HL-60/S4 (cell line): Measurements from ENCODE around the gene CFDP1.
"Not testable (repeated sequence)": the region's sequence is repeated elsewhere in the genome, so short reads cannot be mapped to it uniquely, and the experiment has no call there.

Experiments used
- in situ Hi-C: fragments of 300-500 bp; cut with MboI; formaldehyde crosslinking; loops from 2 replicates; pipeline ENCODE4 v1.14.3; 2022; ENCODE audit warnings: low sequenced_read_pairs

CFDP1 gene

DNA sequence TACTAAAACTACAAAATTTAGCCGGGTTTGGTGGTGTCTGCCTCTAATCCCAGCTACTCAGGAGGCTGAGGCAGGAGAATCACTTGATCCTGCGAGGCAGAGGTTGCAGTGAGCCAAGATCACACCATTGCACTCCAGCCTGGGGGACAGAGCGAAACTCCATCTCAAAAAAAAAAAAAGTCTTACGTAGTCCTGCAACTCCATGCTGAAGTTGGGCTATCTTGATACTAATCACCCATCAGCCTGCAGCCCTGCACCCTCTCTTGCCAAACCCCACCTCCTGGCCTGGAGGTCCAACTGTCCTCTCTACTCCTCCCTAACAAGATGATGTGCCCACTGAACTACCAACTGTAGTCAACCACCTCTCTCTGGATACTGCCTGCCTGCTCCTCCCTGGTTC, 26.4 kb upstream of the CFDP1 start:
- in situ Hi-C loops, result no loop called here

DNA sequence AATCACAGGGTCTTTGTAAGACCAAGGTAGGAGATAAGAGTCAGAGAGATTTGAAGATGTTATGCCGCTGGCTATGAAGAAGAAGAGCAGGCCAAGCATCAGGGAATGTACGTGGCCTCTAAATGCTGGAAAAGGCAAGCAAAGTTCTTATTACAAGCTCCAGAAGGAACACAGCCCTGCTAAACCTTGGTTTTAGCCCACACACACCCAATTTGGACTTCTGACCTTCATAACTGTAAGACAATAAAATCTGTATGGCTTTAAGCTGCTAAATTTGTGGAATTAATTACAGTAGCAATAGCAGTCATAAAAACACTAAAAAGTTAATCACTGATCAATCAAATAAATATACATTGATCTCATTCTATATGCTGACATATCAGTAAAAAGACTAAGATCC, 25.1 kb upstream of the CFDP1 start:
- in situ Hi-C loops, result no loop called here

DNA sequence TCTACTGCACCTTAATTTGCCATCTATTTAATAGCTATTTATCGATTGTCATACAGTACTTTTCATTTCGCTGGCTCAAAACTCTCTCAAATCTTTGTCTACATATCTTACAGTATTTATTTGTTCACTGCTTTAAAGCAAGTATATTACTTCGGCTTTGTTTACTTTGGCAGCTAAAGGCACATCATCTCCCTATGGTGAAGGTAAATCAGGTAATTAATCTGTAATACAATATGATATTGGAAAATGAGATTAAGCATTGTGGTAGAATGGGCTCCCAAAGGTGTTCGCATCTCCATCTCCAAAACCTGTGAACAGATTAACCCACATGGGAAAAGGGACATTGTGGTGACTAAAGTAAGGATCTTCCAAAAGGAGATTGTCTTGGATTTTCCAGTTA, 24.7 kb upstream of the CFDP1 start:
- in situ Hi-C loops, result no loop called here

DNA sequence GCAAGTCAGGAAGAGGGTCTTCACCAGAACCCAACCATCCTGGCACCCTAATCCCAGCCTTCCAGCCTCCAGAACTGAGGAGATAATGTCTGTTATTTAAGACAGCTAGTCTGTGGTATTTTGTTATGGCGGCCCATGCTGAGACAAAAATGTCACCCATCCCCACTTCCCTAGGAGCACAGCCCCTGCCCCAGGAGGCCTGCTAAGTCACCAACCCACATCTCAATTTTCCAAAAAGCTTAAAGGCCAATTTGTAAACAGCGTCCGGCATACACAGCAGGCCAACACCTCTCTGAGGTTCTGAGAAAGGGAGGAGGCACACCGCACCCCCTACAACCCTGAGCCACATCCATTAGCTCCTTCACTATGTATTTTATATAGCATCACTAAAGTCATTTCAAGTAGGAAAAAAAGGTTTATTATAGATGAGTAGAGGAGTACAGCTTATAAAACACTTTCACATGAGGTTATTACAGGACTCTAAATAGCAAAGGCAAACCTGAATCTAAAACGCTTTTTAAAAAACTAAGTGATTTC, 24.2 kb upstream of the CFDP1 start:
- in situ Hi-C loops, result no loop called here

DNA sequence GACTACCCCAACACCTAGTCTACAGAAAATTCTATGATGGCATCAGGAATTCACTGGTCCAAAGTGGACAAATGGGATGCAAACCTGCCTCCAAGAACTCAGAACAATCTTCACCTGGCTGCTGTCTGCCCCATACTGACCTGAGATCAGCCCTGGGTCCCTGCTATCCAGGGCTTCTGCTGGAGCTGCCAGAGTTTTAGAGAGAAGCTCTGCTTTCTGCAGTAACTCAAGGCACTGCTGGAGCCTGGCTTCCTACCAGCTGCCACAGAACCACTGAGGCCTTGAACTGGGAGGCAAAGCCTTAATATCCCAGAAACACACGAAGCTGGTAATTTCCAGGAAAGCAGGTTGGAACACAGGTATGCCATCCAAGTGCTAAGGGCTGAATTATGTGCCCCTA, 23.7 kb upstream of the CFDP1 start:
- in situ Hi-C loops, result no loop called here

DNA sequence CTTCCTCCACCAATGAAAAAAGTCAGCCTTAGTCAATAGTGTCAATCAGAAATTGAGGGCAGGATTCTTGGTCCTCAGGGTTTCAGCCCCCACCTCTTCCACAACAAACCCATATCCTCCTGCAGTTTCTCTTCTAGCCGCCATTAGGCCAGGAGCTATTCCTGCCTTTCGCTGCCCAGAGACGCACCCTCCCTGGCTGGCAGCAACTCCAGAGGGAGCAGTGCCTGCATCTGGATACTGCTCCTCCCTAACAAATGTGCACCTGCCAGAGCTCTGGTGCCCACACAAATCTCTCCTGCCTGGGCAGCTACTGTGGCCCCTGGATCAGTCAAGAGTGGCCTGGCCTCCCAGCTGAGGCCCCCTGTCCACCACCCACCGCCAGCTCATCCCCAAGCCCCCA, 23.2 kb upstream of the CFDP1 start:
- in situ Hi-C loops, result not testable (repeated sequence)

DNA sequence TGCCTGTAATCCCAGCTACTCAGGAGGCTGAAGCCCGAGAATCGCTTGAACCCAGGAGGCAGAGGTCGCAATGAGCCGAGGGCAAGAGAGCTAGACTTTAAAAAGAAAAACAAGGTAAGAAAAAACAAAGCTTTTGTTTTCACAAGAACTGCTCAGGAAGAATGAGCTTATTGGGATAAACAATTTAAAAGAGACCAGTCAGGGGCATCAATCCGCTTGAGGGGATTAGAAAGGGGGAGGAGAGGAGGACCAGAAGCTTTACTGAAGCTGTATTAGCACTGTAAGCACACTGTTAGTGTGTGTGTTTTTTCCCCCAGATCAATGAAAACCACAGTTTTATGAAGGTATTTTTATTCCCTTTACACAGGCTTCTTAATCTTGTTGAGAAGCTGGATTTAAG, 22.4 kb upstream of the CFDP1 start:
- in situ Hi-C loops, result no loop called here

DNA sequence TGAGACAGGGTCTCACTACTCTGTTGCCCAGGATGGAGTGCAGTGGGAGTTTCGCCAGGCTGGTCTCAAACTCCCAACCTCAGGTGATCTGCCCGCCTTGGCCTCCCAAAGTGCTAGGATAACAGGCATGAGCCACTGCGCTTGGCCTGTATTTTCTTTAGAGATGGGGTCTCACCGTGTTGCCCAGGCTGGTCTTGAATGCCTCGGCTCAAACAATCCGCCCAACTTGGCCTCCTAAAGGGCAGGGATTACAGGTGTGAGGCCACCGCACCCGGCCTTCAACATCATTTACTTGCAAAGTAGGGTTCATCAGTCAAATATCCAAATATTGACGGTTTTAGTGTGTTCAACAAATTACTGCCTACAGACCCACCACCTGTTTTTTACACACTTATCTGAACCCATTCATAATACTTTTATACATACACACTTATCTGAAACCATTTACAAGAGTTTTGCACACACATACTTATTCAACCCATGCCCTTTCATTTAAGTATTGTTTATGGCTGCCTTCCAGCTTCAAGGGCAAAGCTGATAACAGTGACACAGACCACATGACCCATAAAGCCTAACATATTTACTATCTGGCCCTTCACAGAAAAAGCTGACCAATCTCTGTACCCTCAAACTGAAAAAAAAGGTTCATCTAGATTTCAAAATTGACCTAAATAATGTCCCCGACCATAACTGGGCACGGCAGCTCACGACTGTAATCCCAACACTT, 19.3 kb upstream of the CFDP1 start:
- in situ Hi-C loops, result no loop called here

DNA sequence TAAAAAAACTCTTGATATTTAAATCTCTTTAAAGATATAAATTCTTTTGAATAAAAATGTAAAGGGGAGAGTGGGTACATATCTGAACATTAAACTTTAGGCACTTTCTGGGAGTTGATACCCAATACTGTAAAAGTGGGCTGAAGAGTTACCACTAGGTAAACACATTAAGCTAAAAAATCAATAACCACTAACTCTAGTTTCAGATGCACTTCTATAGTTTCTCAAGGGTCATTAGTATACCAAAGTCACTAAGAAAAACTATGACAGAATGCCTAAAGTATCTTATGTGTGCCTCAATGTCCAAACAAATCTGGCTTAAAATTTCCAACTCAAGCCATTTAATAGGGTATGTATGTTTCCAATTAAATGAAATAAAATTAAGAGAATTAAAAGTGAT, 13.1 kb upstream of the CFDP1 start:
- in situ Hi-C loops, result no loop called here

DNA sequence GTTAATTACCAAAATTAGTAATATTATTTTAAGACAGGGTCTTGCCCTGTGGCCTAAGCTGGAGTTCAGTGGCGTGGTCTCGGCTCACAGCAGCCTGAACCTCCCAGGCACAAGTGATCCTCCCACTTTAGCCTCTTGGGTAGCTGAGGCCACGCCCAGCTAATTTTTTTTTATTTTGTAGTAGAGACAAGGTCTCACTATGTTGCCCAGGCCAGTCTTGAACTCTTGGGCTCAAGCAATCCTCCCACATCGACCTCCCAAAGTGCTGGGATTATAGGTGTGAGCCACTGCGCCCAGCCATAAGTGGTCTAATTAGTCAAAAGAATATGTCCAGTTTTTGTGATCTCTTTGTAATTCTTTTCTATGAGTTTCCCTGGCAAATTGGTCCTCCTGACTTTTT, 12.0 kb upstream of the CFDP1 start:
- in situ Hi-C loops, result no loop called here

DNA sequence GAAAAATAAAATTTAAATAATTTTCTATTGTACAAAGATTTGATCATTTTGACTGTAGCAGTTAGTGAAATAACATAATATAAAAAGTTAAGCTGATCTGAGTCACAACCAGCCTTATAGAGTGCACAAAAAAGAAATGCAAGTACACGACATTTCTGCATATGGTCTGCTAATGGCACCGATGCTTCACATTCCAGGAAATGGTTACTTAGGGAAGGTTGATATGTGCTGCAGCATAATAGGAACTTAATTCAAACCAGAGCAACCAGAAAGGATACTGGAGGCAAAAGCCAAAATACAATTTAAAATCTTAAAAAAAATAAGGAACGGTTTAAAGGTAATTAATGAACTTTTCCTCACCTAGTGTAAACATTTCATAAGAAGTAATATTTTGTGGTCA, 10.0 kb upstream of the CFDP1 start:
- in situ Hi-C loops, result no loop called here

DNA sequence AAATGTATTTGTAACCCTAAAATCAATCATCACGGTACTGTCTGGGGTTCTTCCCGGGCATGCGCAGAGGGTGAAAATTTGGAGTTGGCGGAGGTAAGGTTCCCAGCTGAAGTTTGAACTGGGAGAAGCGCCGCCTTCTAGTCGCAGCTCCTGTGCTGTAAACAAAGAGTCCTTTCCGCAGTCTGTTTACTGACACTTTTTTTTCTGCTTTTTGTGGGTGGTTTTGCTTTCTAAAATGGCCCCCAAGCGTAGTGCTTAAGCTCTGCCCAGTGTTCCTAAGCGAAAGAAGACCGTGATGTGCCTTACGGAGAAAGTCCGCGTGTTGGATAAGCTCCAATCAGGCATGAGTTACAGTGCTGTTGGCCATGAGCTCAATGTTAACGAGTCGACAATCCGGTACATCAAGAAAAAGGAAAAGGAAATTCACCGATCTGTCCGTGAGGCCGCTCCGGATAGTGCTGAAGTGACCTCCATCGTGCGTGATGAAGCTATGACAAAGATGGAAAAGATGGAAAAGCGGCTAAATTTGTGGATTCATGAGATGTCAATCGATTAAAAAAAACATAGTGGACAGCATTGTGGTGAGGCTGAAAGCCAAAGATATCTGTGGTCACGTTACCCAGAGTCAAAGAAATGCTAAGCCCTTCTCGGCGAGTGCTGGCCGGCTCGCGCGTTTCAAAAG, 570 bp upstream of the CFDP1 start:
- in situ Hi-C loops, result no loop called here

DNA sequence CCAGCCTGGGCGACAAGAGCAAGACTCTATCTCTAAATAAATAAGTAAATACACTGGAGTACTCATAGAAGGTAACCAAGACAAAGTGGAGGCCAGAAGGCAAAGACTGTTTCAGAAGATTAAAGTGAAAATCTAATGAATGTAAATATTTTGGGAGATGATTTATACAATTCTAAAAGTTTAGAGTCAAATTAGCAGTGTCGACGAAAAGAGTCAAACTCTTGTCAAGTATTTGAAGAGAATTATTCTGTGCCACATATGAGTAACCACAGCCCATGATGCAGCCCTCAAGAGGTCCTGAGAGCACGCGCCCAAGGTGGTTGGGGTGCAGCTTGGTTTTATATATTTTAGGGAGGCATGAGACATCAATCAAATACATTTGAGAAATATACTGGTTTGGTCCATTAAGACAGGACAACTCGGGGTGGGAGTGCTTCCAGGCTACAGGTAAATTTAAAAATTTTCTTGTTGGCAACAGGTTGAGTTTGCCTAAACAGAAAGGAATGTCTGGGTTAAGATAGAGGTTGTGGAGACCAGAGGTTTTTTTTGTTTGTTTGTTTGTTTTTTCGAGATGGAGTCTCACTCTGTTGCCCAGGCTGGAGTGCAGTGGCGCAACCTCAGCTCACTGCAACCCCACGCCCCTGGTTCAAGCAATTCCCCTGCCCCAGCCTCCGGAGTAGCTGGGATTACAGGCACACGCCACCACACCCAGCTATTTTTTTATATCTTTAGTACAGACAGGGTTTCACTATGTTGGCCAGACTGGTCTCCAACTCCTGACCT, 3.5 kb downstream of the CFDP1 start:
- in situ Hi-C loops, result no loop called here

DNA sequence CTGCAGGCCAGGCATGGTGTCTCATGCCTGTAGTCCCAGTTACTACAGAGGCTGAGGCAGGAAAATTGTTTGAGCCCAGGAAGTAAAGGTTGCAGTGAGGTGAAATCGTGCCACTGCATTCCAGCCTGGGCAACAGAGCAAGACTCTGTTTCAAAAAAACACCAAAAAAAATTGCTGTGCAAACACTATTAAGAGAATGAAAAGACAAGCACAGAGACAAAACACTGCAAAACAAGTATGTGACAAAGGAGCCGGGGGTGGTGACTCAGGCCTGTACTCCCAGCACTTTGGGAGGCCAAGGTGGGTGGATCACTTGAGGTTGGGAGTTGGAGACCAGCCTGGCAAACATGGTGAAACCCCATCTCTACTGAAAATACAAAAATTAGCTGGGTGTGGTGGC, 6.8 kb downstream of the CFDP1 start:
- in situ Hi-C loops, result not testable (repeated sequence)

DNA sequence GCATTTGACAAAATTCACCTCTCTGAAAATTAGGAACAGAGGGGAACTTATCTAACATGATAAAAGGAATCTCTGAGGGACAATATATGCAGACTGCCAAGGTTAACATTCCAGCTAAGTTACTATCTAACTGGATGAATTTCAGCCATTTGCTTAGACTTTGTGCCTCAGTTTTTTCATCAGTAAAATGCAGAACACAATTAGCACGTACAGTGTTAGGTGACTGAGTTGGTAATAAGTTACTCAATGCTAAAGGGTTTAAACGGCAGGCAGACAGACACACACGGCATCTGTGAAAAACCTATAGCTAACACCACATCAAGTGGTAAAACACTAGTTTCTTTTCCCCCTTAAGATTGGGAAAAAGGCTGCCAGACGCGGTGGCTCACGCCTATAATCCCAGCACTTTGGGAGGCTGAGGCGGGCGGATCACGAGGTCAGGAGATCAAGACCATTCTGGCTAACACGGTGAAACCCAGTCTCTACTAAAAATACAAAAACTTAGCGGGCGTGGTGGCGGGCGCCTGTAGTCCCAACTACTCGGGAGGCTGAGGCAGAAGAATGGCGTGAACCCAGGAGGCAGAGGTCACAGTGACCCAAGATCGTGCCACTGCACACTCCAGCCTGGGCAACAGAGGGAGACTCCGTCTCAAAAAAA, 9.1 kb downstream of the CFDP1 start:
- in situ Hi-C loops, result not testable (repeated sequence)

DNA sequence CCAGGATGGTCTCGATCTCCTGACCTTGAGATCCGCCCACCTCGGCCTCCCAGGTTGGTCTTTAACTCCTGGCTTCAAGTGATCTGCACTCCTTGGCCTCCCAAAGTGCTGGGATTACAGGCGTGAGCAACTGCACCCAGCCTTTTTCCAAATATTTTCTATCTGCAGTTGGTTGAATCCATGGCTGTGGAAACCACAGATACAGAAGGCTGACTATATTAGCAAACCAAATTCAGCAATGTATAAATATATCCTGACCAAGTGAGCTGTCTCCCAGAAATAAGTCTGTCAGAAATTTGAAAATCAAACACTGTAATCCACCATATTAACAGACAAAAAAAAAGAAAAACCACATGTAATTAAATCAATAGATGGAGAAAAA, 9.6 kb downstream of the CFDP1 start:
- in situ Hi-C loops, result no loop called here

DNA sequence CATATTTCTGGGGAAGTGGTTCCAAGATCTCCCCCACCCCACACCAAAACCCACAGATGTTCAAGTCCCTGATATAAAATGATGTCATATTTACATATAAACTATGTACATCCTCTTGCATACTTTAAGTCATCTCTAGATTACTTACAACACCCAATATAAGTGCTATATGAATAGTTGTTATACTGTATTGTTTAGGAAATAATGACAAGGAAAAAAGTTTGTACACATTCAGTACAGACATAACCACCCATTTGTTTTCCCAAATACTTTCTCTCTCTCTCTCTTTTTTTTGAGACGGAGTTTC, 11.5 kb downstream of the CFDP1 start:
- in situ Hi-C loops, result no loop called here

DNA sequence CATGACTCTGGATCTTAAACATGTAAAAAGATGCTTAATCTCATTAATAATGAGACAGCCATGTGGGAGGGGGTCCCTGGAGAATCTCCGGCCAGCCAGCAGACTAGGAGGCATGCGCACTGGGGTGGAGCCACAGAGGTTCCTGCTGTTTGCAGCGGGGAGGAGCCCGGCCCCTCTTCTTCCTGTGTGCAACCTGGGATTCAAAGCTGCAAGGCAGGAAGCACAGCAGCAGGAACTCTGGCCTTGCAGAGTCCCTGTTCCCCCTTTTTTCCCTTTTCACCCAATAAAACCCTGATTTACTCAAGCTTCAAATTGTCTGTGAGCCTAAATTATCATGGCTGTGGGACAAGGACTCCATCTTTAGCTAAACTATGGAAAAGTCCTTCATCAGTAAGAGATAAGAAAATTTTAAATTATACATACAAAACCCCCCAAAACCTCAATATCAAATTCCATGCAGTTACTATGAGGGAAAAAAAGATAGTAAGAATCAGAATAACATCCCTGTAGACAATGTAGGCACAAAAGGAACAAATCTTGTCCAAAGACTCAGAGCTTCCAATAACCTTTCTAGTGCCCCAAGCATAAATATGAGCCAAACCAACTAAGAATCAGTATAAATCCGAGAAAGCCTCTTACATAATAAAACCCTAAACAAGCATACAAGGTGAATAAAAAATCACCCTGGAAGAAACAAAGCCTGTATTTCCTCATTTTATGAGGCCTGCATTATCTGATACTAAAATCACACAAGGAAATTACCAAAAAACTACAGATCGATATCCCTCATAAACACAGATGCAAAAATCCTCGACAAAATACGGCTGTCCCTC, 12.1 kb downstream of the CFDP1 start:
- in situ Hi-C loops, result no loop called here

DNA sequence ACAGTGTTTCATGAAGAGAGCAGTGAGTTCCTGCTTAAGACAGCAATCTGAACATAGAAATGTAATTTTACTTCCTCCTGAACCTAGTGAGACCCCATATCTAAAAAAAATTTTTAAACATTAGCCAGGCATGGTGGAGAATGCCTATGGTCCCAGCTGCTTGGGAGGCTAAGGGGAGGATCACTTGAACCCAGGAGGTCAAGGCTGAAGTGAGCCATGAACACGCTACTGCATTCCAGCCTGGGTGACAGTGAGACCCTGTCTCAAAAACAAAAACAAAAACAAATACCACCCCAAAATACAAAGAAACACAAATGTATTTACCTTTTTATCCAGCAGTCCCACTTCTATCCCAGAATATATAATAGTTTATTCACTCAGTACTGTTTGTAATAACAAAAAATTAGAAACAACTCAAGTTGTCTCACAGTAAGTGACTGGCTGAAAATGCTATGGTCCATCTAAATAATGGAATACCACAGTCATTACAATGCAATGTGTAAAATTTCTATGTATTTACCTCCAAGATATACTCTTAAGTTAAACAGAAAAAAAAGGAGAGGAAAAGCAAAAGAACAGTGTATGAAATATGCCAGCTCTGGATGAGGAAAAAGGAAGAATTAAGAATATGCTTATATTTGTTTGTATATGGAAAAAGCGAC, 16.3 kb downstream of the CFDP1 start:
- in situ Hi-C loops, result no loop called here
